ENCODE measurements around the gene PAIP2B. TPM values are rescaled to one million over a fixed set of nuclear protein-coding genes. Genes with fewer than 3 reads are reported as not detected.

PAIP2B gene
- total RNA-seq, 1 experiment from 2014 or later, result 17.7 TPM

DNA sequence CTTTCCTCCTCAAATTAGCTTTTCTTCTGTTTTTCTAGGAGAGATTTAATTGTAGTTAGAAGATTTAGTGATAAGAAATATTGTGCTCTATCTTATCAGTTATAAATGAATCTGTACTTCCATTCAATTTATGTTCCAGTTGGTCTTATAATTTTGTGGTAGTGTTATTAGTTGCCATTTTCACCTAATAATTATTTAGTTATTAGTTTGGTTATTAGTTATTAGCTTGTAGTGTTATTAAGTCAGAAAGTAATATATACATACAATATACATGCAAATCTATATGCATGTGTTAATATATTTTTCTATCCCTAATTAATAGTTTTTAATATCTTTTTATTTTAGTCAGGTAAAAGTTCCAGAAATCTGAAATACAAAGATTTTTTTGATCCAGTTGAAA lies 93.3 kb downstream of the PAIP2B start:
- Histone ChIP-seq H4K5ac (ENCODE audit: insufficient read length, low read depth, low read length) (no peak overlapping the region), H3K56ac (ENCODE audit: insufficient read length, low read depth, low read length) (no peak overlapping the region), H3K4me1 (ENCODE audit: insufficient read depth, low read length) (no peaks in the 10 kb centered on the region), H3K23me2 (ENCODE audit: insufficient read length, low read depth, low read length, poor library complexity, severe bottlenecking) (peaks cover 4% of the 10 kb centered on the region), H3K4me2 (ENCODE audit: insufficient read depth, insufficient read length, low read length) (no peak overlapping the region), H2AFZ (ENCODE audit: low read length) (no peak overlapping the region), H3K79me1 (ENCODE audit: insufficient read depth, low read depth, low read length, poor library complexity, severe bottlenecking) (peaks cover 4% of the 10 kb centered on the region), H3K18ac (ENCODE audit: insufficient read length, low read depth, low read length) (no peak overlapping the region), H3K27ac (ENCODE audit: insufficient read length, low read depth, low read length) (no peak overlapping the region), H3K14ac (ENCODE audit: insufficient read depth, low read length) (no peak overlapping the region), H4K91ac (ENCODE audit: insufficient read length, low read depth, low read length) (no peak overlapping the region), H2BK120ac (ENCODE audit: low read depth, low read length, poor library complexity, severe bottlenecking) (no peak overlapping the region), H2AK5ac (ENCODE audit: insufficient read length, low read length) (no peak overlapping the region), H2BK20ac (ENCODE audit: low read depth, low read length, poor library complexity, severe bottlenecking) (no peak overlapping the region), H3K9ac (ENCODE audit: extremely low read depth, insufficient read length, low read length) (no peak overlapping the region), H3K9me3 (ENCODE audit: control insufficient read depth, low read depth, low read length) (no peaks in the 10 kb centered on the region), H2BK15ac (ENCODE audit: low read depth, low read length) (no peak overlapping the region), H3T11ph (ENCODE audit: low read length) (no peak overlapping the region), H3K4ac (ENCODE audit: low read depth, low read length) (no peak overlapping the region), H4K20me1 (ENCODE audit: control insufficient read depth, insufficient read depth, insufficient read length) (no peaks in the 10 kb centered on the region), H3K27me3 (ENCODE audit: insufficient read depth, low read length) (no peaks in the 10 kb centered on the region), H3K23ac (ENCODE audit: insufficient read length, low read depth, low read length) (no peak overlapping the region), H2BK5ac (ENCODE audit: insufficient read length, low read length) (no peak overlapping the region), H3K79me2 (ENCODE audit: insufficient read depth, low read length) (peaks cover 8% of the 10 kb centered on the region; the same call in 1 of the 2 replicates), H4K8ac (replicated peaks; ENCODE audit: insufficient read length, low read depth, low read length) (no peak overlapping the region), H2BK12ac (ENCODE audit: insufficient read length, low read depth, low read length) (no peak overlapping the region)
- TF ChIP-seq, protein P1, sequence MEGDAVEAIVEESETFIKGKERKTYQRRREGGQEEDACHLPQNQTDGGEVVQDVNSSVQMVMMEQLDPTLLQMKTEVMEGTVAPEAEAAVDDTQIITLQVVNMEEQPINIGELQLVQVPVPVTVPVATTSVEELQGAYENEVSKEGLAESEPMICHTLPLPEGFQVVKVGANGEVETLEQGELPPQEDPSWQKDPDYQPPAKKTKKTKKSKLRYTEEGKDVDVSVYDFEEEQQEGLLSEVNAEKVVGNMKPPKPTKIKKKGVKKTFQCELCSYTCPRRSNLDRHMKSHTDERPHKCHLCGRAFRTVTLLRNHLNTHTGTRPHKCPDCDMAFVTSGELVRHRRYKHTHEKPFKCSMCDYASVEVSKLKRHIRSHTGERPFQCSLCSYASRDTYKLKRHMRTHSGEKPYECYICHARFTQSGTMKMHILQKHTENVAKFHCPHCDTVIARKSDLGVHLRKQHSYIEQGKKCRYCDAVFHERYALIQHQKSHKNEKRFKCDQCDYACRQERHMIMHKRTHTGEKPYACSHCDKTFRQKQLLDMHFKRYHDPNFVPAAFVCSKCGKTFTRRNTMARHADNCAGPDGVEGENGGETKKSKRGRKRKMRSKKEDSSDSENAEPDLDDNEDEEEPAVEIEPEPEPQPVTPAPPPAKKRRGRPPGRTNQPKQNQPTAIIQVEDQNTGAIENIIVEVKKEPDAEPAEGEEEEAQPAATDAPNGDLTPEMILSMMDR (conservative IDR thresholded peaks at IDR 0.05), result no peak
- peaks cover 4 to 5% of the 10 kb centered on the region in 2 experiments; a peak in 3 of 4 replicates for H3K4me1 Mint-ChIP-seq
- no peaks in the 10 kb centered on the region; the same call in 1 of the 2 replicates for H3K27me3 Mint-ChIP-seq (ENCODE audit: low read depth)
- H3K36me3 Mint-ChIP-seq (ENCODE audit: insufficient read depth in 1 of 3, low read depth in 3 of 3), result peaks cover 14 to 42% (median 40%) of the 10 kb centered on the region in 3 experiments
- H3K27ac Mint-ChIP-seq, result no peak overlapping the region
- H3K4me3 Mint-ChIP-seq, result no peak overlapping the region
- DNase-seq, result no peak
- H3K9me3 Mint-ChIP-seq, result no peaks in the 10 kb centered on the region

Other genes starting within 250 kb of the PAIP2B start
- 0.28 and 0.88 TPM in 2 replicates for gene ANKRD53, start 248.5 kb downstream of the PAIP2B start, total RNA-seq (2021)
- 19.2 and 23.9 TPM in 2 replicates for gene TEX261, start 232.2 kb downstream of the PAIP2B start, total RNA-seq (2021)
- 74.4 and 75.1 TPM in 2 replicates for gene NAGK, start 158.5 kb downstream of the PAIP2B start, total RNA-seq (2021)
- 12.5 and 13.7 TPM in 2 replicates for gene MCEE, start 96.9 kb downstream of the PAIP2B start, total RNA-seq (2021)
- gene MPHOSPH10, start 96.5 kb downstream of the PAIP2B start, total RNA-seq (2021), result 42.1 and 45.6 TPM in 2 replicates
- gene ZNF638, start 104.7 kb upstream of the PAIP2B start, total RNA-seq (2021), result 141 and 146 TPM in 2 replicates
- 4.8 and 5.5 TPM in 2 replicates for gene DYSF, start 226.5 kb upstream of the PAIP2B start, total RNA-seq (2021)